GM13977 (cell line): ENCODE measurements around the gene ZFP62.
A peak's percentile ranks its signal among the peaks of the same experiment; 100 is the strongest.
"Not testable (repeated sequence)": the region's sequence is repeated elsewhere in the genome, so short reads cannot be mapped to it uniquely, and the experiment has no call there.

Experiments
- DNase-seq: peaks from one replicate; pipeline ENCODE4 v3.0.0; 2012; ENCODE audit warnings: low spot score
- in situ Hi-C: fragments of 300-500 bp; cut with MboI; formaldehyde crosslinking; loops from one replicate; pipeline ENCODE4 v1.12.0; 2022; ENCODE audit warnings: low sequenced_read_pairs, low pct_unique_long_range_greater_than_20kb, mixed read lengths, inconsistent platforms; ENCODE audit not compliant: unreplicated experiment
- TF ChIP-seq, protein P1 (sequence below): IDR thresholded peaks from 2 replicates; pipeline ENCODE4 v1.5.1; 2012; ENCODE audit warnings: mild to moderate bottlenecking, control low read depth; ENCODE audit not compliant: insufficient read depth; ENCODE audit errors: extremely low read depth, missing control alignments

ZFP62 gene

DNA sequence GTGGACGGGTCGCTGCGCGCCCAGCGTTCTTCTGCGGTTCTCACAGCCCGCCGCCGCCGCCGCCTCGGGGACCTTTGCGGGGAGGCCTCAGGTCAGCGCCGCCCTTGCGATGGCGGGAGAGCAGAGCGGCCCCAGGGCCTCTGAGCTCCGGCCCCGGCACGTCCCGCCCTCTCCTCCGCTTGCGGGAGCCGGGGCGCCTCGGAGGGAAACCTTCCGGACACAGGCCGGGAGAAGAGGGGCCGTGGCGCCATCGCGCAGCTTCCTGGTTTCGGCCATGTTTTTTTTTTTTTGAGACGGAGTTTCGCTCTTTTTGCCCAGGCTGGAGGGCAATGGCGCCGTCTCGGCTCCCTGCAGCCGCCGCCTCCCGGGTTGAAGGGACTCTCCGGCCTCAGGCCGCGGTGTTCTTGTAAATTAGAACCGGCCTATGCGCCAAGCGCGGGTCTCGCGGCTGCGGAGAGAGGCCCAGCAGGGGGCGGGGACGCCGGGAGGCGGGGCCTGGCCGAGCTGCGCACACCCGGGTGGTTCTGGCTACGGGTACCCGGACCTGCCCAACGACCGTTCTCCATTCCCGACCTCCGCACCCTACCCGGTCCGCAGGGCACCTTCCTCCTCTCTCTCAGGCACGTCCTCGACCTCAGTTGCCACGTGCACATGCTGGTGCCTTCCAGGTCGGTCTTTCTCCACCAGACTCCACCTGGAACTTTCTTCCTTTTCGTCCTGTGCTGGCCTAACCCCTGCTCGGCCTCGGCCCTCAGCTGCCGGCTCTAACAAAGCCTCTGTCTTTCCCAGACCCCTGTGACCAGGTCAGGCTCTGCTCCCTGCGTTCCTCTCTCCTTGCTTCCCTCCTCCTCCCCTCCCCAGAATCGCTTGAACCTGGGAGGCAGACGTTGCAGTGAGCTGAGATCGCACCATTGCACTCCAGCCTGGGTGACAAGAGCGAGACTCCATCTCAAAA is 29.7 kb downstream of the ZFP62 start:
- TF ChIP-seq, protein P1, sequence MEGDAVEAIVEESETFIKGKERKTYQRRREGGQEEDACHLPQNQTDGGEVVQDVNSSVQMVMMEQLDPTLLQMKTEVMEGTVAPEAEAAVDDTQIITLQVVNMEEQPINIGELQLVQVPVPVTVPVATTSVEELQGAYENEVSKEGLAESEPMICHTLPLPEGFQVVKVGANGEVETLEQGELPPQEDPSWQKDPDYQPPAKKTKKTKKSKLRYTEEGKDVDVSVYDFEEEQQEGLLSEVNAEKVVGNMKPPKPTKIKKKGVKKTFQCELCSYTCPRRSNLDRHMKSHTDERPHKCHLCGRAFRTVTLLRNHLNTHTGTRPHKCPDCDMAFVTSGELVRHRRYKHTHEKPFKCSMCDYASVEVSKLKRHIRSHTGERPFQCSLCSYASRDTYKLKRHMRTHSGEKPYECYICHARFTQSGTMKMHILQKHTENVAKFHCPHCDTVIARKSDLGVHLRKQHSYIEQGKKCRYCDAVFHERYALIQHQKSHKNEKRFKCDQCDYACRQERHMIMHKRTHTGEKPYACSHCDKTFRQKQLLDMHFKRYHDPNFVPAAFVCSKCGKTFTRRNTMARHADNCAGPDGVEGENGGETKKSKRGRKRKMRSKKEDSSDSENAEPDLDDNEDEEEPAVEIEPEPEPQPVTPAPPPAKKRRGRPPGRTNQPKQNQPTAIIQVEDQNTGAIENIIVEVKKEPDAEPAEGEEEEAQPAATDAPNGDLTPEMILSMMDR: no peak
- DNase-seq: peak; percentile 88
- in situ Hi-C loops: no loop called here

DNA sequence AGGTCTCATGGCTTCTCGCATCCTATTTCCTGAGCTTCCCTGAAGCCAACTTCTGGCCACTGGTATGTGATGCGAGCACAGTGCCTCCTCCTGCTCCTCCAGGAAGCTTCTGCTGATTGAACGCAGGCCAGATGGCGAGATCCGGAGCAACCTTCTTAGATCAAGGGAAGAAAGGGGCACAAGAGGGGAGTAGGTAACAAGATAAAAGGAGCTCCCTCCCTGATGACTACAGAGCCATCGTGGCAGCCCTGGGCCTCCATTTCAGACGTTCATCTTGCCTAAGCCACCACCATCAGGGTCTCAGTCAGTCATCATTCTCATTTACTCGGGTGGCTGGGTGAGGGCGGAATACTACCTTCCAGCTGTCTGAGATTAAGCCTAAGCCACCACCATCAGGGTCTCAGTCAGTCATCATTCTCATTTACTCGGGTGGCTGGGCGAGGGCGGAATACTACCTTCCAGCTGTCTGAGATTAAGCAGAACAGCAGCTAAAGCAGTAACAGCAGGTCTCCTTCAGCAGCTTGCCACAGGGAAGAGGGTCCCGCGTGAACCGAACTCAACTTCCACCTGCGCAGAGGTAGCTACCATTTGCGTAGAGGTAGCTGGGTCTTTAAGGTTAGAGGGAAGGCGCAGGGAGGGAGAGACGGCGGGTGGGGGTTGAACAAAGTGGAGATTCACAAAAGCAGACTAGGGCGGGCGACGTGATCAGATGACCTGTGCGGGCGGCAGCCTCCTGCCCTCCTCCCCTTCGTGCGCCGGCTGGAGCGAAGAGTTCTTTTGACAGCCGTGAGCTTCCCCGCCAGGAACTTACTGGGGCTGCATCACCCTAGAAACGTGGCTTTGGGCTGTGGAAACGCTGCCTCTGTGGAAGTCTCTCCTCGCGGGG is 30.6 kb downstream of the ZFP62 start:
- DNase-seq: peak; percentile 74

DNA sequence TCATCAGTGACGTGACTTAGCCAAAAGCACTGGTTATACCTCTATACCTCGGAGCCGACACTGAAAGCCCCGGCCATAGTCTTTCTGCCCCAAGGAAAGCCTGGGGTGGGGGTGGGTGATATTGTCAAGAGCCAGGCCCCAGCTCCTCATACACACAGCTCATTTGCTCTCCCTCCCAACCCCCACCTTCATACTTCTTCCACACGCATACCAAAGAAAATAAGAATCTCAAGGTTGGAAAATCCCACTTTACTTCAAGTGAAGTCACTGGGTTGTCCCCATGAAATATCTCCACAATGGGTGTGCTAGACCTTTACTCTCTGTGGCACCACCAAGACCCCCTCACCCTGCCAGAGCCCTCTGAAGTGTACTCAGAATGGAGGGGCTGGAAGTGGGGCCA is 31.4 kb downstream of the ZFP62 start:
- TF ChIP-seq, protein P1: no peak
- no peak for DNase-seq
- in situ Hi-C loops: no loop called here

More for the DNA sequence above, 30.6 kb downstream of the ZFP62 start:
- TF ChIP-seq, protein P1: no peak
- in situ Hi-C loops: no loop called here

DNA sequence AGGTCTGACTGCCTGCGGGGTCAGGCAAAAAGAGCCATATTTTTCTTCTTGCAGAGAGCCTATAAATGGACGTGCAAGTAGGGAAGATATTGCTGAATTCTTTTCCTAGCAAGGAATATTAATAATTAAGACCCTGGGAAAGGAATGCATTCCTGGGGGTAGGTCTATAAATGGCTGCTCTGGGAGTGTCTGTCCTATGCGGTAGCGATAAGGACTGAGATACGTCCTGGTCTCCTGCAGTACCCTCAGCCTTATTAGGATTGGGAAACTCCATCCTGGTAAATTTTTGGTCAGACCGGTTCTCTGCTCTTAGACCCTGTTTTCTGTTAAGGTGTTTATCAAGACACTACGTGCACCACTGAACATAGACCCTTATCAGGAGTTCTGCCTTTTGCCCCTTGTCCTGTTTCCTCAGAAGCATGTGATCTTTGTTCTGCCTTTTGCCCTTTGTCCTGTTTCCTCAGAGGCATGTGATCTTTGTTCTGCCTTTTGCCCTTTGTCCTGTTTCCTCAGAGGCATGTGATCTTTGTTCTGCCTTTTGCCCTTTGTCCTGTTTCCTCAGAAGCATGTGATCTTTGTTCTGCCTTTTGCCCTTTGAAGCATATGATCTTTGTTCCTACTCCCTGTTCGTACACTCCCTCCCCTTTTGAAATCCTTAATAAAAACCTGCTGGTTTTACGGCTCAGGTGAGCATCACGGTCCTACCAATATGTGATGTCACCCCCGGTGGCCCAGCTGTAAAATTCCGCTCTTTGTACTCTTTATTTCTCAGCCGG is 32.1 kb downstream of the ZFP62 start:
- in situ Hi-C loops: not testable (repeated sequence)

DNA sequence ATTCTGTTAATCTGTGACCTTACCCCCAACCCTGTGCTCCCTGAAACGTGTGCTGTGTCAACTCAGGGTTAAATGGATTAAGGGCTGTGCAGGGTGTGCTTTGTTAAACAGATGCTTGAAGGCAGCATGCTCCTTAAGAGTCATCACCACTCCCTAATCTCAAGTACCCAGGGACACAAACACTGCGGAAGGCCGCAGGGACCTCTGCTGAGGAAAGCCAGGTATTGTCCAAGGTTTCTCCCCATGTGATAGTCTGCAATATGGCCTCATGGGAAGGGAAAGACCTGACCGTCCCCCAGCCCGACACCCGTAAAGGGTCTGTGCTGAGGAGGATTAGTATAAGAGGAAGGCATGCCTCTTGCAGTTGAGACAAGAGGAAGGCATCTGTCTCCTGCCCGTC is 33.7 kb downstream of the ZFP62 start:
- in situ Hi-C loops, DNase-seq: not testable (repeated sequence)

More for the DNA sequence above, 32.1 kb downstream of the ZFP62 start:
- DNase-seq: not testable (repeated sequence)

DNA sequence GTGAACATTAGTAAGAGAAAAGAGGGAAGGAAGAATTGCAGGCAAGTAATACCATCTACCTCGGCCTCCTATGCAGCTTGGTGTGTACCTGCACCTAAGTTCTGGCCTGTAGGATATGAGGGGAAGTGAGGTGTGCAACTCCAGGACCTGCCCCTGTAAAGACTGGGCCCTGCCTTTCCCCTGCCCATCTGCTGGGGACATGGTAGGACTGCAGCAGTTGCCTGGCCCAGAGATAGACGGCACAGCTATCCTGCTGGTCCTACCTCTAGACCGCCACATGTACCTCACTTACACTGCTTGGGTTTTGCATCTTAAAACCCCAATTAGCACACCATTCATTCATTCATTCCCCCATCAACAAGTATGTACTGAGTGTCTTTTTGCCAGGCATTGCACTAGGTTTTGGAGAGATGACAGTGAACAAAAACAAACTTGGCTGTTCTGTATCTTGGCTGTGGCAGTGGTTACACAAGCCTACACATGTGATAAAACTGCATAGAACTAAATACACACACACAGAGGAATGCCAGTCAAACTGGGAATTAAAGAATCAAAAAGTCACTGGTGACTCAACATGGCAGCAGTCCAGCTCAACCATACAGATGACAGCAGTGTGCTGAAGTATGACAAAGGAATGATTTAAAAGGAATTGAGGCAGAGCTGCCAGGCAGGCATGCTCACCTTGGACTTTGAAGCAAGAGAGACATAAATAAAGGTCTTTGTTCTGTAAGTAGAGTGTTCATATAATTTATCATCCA is 35.1 kb downstream of the ZFP62 start:
- TF ChIP-seq, protein P1: no peak
- DNase-seq: no peak
- in situ Hi-C loops: no loop called here
